Effector CD4-positive, alpha-beta T cell (primary cell): ENCODE measurements around the gene SYTL1.
"Not testable (repeated sequence)": the region's sequence is repeated elsewhere in the genome, so short reads cannot be mapped to it uniquely, and the experiment has no call there.

Experiments used
- DNase-seq: peaks from one replicate; pipeline ENCODE4 v3.0.0-alpha.2; 2020

The SYTL1 gene

GRCh38 chr1:27366113-27366410 lies 24.2 kb downstream of the SYTL1 start:
- peak; percentile 62 for DNase-seq

- DNase-seq: no peak
Observed at GRCh38 chr1:27366411-27367159, 24.8 kb downstream of the SYTL1 start, which contains the start of gene MAP3K6. Gene MAP3K6 (minus strand): TSS chr1:27366961. CDS start chr1:27366597, 364 bp downstream.

GRCh38 chr1:27367160-27367650 lies 25.4 kb downstream of the SYTL1 start:
- DNase-seq: no peak

GRCh38 chr1:27368869-27369582 lies 27.2 kb downstream of the SYTL1 start:
- DNase-seq: no peak

- no peak for DNase-seq
Observed at GRCh38 chr1:27372022-27372807, 30.4 kb downstream of the SYTL1 start.

GRCh38 chr1:27372808-27373690 lies 31.2 kb downstream of the SYTL1 start:
- no peak for DNase-seq

GRCh38 chr1:27374362-27375086 lies 32.7 kb downstream of the SYTL1 start, which contains the start of gene FCN3:
Gene FCN3 (minus strand): TSS chr1:27374824. CDS start chr1:27374818, 6 bp downstream.
- no peak for DNase-seq

- no peak for DNase-seq
Observed at GRCh38 chr1:27377760-27378495, 36.1 kb downstream of the SYTL1 start.

GRCh38 chr1:27379564-27380122 lies 37.8 kb downstream of the SYTL1 start:
- no peak for DNase-seq

- no peak for DNase-seq
Observed at GRCh38 chr1:27380224-27380623, 38.4 kb downstream of the SYTL1 start.

GRCh38 chr1:27380766-27381733 lies 39.2 kb downstream of the SYTL1 start:
- no peak for DNase-seq

- no peak for DNase-seq
Observed at GRCh38 chr1:27381969-27382762, 40.3 kb downstream of the SYTL1 start.

- no peak for DNase-seq
Observed at GRCh38 chr1:27383039-27383605, 41.3 kb downstream of the SYTL1 start, which contains the start of gene CD164L2. Gene CD164L2 (minus strand): TSS chr1:27383333. CDS start chr1:27383239, 94 bp downstream.

GRCh38 chr1:27383661-27384060 lies 41.8 kb downstream of the SYTL1 start:
- DNase-seq: no peak

GRCh38 chr1:27384797-27385196 lies 43.0 kb downstream of the SYTL1 start:
- DNase-seq: not testable (repeated sequence)

- DNase-seq: peak; percentile 74
Observed at GRCh38 chr1:27388337-27389005, 46.6 kb downstream of the SYTL1 start.

GRCh38 chr1:27391511-27392095 lies 49.8 kb downstream of the SYTL1 start:
- DNase-seq: peak; percentile 25
